Measurements from ENCODE around the gene C11orf24.
"Not testable (repeated sequence)": the region's sequence is repeated elsewhere in the genome, so short reads cannot be mapped to it uniquely, and the experiment has no call there.

The C11orf24 gene

GRCh38 chr11:68269414-68270081, 2.2 kb downstream of the C11orf24 start:
- no peak for DNase-seq

GRCh38 chr11:68267881-68268240, 3.9 kb downstream of the C11orf24 start:
- no peak for DNase-seq

- no peak for DNase-seq
These were observed 4.6 kb downstream of the C11orf24 start for GRCh38 chr11:68266936-68267880.

- DNase-seq, result no peak
These were observed 5.5 kb downstream of the C11orf24 start for GRCh38 chr11:68266121-68266891.

GRCh38 chr11:68264741-68265540, 6.8 kb downstream of the C11orf24 start:
- DNase-seq, result no peak

GRCh38 chr11:68264244-68264643, 7.5 kb downstream of the C11orf24 start:
- DNase-seq, result no peak

- DNase-seq, result no peak
These were observed 8.2 kb downstream of the C11orf24 start for GRCh38 chr11:68263444-68264035.

- DNase-seq, result no peak
These were observed 9.3 kb downstream of the C11orf24 start for GRCh38 chr11:68262544-68262827.

GRCh38 chr11:68261749-68262543, 9.8 kb downstream of the C11orf24 start:
- no peak for DNase-seq

GRCh38 chr11:68261006-68261405, 10.8 kb downstream of the C11orf24 start:
- DNase-seq, result no peak

GRCh38 chr11:68260484-68260883, 11.3 kb downstream of the C11orf24 start:
- DNase-seq, result no peak

GRCh38 chr11:68259122-68259959, 12.4 kb downstream of the C11orf24 start:
- DNase-seq, result no peak

- DNase-seq, result no peak
These were observed 13.4 kb downstream of the C11orf24 start for GRCh38 chr11:68258363-68258765.

GRCh38 chr11:68257477-68258362, 14.1 kb downstream of the C11orf24 start:
- peak; percentile 84 for DNase-seq

GRCh38 chr11:68256331-68256741, 15.4 kb downstream of the C11orf24 start:
- DNase-seq, result no peak

GRCh38 chr11:68255526-68255925, 16.2 kb downstream of the C11orf24 start:
- DNase-seq, result no peak

GRCh38 chr11:68254421-68254820, 17.4 kb downstream of the C11orf24 start:
- DNase-seq, result no peak

- DNase-seq, result no peak
These were observed 20.0 kb downstream of the C11orf24 start for GRCh38 chr11:68251765-68252164.

GRCh38 chr11:68244912-68245311, 26.9 kb downstream of the C11orf24 start:
- not testable (repeated sequence) for DNase-seq

Data from DMS153 (cell line).